ENCODE measurements around the gene MYO3B. TPM values are rescaled to one million over a fixed set of nuclear protein-coding genes. Genes with fewer than 3 reads are reported as not detected.

The MYO3B gene
- total RNA-seq, 2 donors from 2014 or later, result 5.2 to 10.9 TPM

DNA sequence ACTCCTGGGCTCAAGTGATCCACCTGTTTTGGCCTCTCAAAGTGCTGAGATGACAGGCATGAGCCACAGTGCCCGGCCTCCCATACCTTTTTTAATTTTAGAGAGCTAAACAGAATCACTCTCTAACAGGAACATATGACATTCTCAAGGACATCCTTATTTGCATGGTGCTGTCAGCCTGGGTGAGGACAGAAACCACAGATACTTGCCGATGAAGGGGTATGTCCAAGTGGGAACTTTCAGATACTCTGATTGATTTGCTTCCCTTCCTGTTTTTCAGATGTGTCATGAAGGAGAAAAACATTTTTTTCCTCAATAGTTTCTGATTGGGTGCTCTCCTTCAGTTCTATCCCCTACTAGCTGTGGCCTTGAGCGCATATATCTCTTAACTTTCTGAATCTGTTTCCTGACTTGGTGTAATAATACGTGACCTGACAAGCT, 49.6 kb downstream of the MYO3B start:
- H3K9ac ChIP-seq (ENCODE audit: extremely low read depth, low read length, poor library complexity, severe bottlenecking), result no peak overlapping the region
- no peak for DNase-seq
- H3K27ac Mint-ChIP-seq, result no peak overlapping the region
- no peaks in the 10 kb centered on the region for H3K9me3 Mint-ChIP-seq
- H3K4me1 ChIP-seq (ENCODE audit: control insufficient read depth, insufficient read depth, low read length), result peaks cover 2% of the 10 kb centered on the region
- TF ChIP-seq, protein P1, sequence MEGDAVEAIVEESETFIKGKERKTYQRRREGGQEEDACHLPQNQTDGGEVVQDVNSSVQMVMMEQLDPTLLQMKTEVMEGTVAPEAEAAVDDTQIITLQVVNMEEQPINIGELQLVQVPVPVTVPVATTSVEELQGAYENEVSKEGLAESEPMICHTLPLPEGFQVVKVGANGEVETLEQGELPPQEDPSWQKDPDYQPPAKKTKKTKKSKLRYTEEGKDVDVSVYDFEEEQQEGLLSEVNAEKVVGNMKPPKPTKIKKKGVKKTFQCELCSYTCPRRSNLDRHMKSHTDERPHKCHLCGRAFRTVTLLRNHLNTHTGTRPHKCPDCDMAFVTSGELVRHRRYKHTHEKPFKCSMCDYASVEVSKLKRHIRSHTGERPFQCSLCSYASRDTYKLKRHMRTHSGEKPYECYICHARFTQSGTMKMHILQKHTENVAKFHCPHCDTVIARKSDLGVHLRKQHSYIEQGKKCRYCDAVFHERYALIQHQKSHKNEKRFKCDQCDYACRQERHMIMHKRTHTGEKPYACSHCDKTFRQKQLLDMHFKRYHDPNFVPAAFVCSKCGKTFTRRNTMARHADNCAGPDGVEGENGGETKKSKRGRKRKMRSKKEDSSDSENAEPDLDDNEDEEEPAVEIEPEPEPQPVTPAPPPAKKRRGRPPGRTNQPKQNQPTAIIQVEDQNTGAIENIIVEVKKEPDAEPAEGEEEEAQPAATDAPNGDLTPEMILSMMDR (conservative IDR thresholded peaks at IDR 0.05), result no peak
- H3K4me1 Mint-ChIP-seq, result peaks cover 20% of the 10 kb centered on the region
- no peaks in the 10 kb centered on the region for H3K27me3 ChIP-seq (ENCODE audit: control insufficient read depth, insufficient read depth, low read length, poor library complexity, severe bottlenecking)
- peaks cover 4% of the 10 kb centered on the region for H3K27me3 Mint-ChIP-seq (ENCODE audit: insufficient read depth)
- no peak overlapping the region for H3K4me3 ChIP-seq (ENCODE audit: low read length)
- no peaks in the 10 kb centered on the region for H3K36me3 Mint-ChIP-seq (ENCODE audit: low read depth)
- WGBS, 2 experiments (ENCODE audit: insufficient coverage in 1 of 2, insufficient read length in 1 of 2), result 94% methylated on average over 2 to 4 of the region's 4 CpGs
- H3K4me3 Mint-ChIP-seq, result no peak overlapping the region
- H3K9me3 ChIP-seq (ENCODE audit: control insufficient read depth, low read length), result no peaks in the 10 kb centered on the region
- no peaks in the 10 kb centered on the region for H3K36me3 ChIP-seq (ENCODE audit: control insufficient read depth, insufficient read depth, low read length)
- H3K27ac ChIP-seq (ENCODE audit: low read depth, low read length), result no peak overlapping the region

DNA sequence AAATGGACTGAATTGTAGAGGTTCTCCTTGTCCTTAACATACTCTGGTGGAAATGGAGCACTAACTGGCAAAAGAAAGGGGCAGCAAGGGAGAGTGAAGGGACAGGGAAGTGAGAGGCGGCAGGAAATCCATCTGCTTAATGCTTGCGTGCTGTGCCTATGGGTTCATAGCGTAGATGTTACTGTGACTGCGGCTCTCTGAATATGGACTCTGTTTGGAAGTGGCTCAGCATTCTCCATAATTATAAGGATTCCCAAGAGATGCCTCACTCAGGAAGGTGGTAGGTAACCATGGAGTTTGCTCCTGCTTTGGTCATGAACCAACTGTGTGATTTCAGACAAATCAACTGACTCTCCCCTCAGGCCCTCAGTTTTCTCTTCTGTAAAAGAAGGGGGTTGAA, 50.0 kb downstream of the MYO3B start:
- TF ChIP-seq, protein P1 (conservative IDR thresholded peaks at IDR 0.05), result no peak

DNA sequence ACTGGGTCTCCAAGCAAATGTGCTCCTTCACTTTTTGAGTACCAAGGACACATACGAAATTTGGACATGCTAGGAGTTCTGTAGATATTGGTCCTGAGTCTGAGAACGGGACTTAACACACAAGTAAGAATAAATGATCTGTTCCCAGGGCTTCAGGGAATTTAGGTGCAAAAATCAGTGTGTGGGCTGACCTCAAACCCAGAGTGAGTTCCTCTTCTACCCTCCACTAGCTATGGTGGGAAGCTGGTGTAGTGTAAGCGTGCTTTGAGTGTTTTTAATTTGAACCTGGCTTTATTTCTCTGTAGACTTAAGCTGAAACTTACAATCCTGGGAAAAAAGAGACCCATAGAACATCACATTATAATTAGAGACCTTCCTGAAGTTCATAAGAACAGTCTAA, 50.5 kb downstream of the MYO3B start:
- TF ChIP-seq, protein P1 (conservative IDR thresholded peaks at IDR 0.05), result no peak
- peaks cover 13% of the 10 kb centered on the region for H3K4me1 Mint-ChIP-seq
- 96% methylated on average over 2 of the region's 3 CpGs; no CpG with 5 or more reads in 1 of the 2 experiments for WGBS, 2 experiments (ENCODE audit: insufficient coverage in 1 of 2, insufficient read length in 1 of 2)
- Histone ChIP-seq H3K4me3 (ENCODE audit: low read length) (no peak overlapping the region), H3K27me3 (ENCODE audit: control insufficient read depth, insufficient read depth, low read length, poor library complexity, severe bottlenecking) (no peaks in the 10 kb centered on the region), H3K9ac (ENCODE audit: extremely low read depth, low read length, poor library complexity, severe bottlenecking) (no peak overlapping the region), H3K4me1 (ENCODE audit: control insufficient read depth, insufficient read depth, low read length) (no peaks in the 10 kb centered on the region), H3K36me3 (ENCODE audit: control insufficient read depth, insufficient read depth, low read length) (no peaks in the 10 kb centered on the region), H3K9me3 (ENCODE audit: control insufficient read depth, low read length) (no peaks in the 10 kb centered on the region), H3K27ac (ENCODE audit: low read depth, low read length) (no peak overlapping the region)
- no peak overlapping the region for H3K4me3 Mint-ChIP-seq
- H3K9me3 Mint-ChIP-seq, result no peaks in the 10 kb centered on the region
- no peaks in the 10 kb centered on the region for H3K36me3 Mint-ChIP-seq (ENCODE audit: low read depth)
- no peak for DNase-seq
- H3K27ac Mint-ChIP-seq, result no peak overlapping the region
- H3K27me3 Mint-ChIP-seq (ENCODE audit: insufficient read depth), result peaks cover 4% of the 10 kb centered on the region

More for the DNA sequence above, 50.0 kb downstream of the MYO3B start:
- H3K36me3 ChIP-seq (ENCODE audit: control insufficient read depth, insufficient read depth, low read length), result no peaks in the 10 kb centered on the region
- H3K27ac Mint-ChIP-seq, result no peak overlapping the region
- no peak overlapping the region for H3K4me3 ChIP-seq (ENCODE audit: low read length)
- no peak overlapping the region for H3K9ac ChIP-seq (ENCODE audit: extremely low read depth, low read length, poor library complexity, severe bottlenecking)
- DNase-seq, result no peak
- H3K27me3 ChIP-seq (ENCODE audit: control insufficient read depth, insufficient read depth, low read length, poor library complexity, severe bottlenecking), result no peaks in the 10 kb centered on the region
- H3K27ac ChIP-seq (ENCODE audit: low read depth, low read length), result no peak overlapping the region
- H3K4me1 ChIP-seq (ENCODE audit: control insufficient read depth, insufficient read depth, low read length), result no peaks in the 10 kb centered on the region
- WGBS, 2 experiments (ENCODE audit: insufficient coverage in 1 of 2, insufficient read length in 1 of 2), result 80 to 86% methylated on average over 2 to 4 of the region's 4 CpGs
- H3K9me3 Mint-ChIP-seq, result no peaks in the 10 kb centered on the region
- H3K27me3 Mint-ChIP-seq (ENCODE audit: insufficient read depth), result peaks cover 4% of the 10 kb centered on the region
- H3K4me1 Mint-ChIP-seq, result peaks cover 16% of the 10 kb centered on the region
- H3K36me3 Mint-ChIP-seq (ENCODE audit: low read depth), result no peaks in the 10 kb centered on the region
- no peak overlapping the region for H3K4me3 Mint-ChIP-seq
- no peaks in the 10 kb centered on the region for H3K9me3 ChIP-seq (ENCODE audit: control insufficient read depth, low read length)
